Measurements from ENCODE around the gene TUBA1B.
A peak's percentile ranks its signal among the peaks of the same experiment; 100 is the strongest.

Gene TUBA1B

DNA sequence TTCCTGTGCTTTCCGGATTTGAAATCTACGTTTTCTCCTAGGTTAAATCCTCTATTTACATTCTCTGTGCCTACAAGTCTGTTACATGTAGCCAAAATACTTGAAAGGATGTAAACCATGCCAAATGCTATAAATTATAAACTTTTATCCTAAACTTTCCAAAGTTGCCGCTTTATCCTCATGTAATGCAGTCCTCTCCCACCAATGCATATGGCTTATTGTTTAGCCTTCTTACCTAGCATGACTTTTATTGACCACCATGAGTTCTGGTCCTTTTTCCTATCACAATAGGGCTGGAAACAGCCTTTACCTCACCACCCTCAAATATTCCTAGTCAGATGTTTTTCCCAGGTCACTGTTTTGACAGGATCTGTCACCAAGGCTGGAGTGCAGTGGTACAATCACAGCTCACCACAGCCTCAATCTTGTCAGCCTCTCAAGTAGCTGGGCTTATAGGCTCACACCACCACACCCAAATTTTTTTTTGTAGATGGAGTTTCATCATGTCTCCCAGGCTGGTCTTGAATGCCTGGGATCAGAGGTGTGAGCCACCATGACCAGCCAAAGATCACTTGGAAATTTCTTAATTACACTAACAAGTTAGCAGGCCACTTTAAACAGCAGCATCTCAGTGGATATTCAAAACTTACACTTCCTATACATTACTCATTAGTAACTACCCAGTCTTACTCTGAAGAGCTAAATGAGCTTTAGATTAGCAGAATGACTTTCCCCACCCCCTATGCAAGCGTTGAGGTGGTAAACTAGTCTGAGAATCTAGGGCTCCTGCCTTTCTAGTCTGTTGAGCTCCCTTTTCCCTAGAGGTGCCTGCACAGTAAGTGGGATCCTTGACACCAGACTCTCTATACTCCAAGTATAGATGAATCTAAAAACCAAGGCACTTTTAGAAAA, 4.1 kb downstream of the TUBA1B start:
- no peak for FAIRE-seq

- FAIRE-seq, result no peak
Observed at GRCh38 chr12:49121047-49121696, 10.0 kb downstream of the TUBA1B start.

DNA sequence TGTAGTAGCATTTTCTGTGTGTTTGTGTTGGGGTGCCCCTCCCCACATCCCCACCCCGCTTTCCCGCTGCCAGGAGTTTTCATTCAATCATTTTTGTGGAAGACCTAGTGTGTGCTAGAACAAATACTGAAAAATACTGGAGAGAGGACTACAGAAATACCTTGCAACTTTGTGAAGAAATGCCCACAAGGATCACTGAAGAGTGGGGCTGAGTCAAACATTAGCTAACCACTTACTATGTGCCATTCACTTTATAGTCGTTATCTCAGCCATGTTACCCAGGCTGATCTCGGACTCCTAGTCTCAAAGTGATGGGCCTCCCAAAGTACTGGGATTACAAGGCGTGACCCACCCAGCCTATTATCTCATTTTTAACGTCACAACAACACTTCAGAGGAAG, 20.0 kb downstream of the TUBA1B start:
- no peak for FAIRE-seq

GRCh38 chr12:49110464-49111155, 20.6 kb downstream of the TUBA1B start, which contains the start of gene LMBR1L:
TSS of gene LMBR1L (minus strand) at chr12:49110847. CDS start at chr12:49110555, 292 bp downstream.
- FAIRE-seq, result peak; percentile 98

DNA sequence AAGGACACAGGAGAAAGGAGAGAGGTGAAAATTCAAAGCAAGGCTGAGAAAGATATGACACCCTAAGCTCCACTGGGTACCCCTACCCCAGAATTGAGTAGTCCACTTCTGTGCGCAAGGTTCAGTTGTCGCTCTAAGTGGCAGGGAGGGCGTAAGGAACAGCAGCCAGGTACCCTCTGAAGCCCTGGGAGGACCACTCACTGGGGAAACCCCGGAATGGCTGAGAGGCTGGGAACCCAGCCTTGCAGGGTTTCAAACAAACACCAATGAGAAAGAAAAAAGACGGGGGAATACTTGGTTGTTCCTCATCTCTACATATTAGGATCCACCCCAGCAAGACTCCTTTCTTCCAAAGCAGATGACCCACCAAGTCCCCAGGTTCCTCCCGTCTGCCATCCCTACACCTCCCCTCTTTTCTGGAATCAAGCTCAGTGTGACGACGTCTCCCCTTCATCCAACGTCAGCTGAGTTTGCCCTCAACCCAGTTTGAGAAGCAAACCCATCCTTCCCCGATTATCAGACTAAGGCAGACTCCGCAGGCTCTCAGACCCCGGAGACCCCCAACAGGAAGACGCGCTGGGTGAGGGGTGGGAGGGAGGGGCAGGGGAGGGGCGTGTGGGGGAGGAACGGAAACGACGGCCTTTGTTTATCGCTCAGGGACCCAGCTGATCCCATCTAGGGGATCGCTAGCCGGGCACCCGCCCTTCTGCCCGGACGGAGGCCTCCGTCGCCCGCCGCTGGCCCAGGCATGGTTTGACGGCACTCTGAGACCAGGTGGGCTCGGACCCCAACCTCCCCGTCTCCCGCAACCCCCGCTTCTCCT, 21.3 kb downstream of the TUBA1B start:
- FAIRE-seq, result no peak

DNA sequence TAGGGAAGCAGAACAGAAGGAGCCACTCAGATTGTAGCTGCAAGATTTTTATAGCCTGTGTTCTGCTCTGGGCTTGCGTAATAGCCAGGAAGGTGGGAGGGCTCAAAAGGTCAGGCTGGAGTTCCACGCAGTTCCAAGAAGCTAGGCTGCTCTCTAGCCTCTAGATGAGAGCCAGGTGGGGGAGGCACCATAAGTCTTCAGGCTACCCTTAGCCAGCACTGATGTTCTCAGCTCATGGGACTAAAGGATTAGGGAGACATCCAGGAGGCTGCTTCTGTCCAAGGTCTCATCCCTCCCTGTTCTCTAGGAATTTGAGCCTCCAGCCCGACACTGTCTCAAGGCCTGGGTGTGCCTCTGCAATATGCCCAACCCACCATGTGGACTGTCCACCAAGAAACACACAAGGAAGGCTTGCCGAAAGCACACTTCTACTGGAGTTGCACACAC, 22.2 kb downstream of the TUBA1B start:
- FAIRE-seq, result no peak

DNA sequence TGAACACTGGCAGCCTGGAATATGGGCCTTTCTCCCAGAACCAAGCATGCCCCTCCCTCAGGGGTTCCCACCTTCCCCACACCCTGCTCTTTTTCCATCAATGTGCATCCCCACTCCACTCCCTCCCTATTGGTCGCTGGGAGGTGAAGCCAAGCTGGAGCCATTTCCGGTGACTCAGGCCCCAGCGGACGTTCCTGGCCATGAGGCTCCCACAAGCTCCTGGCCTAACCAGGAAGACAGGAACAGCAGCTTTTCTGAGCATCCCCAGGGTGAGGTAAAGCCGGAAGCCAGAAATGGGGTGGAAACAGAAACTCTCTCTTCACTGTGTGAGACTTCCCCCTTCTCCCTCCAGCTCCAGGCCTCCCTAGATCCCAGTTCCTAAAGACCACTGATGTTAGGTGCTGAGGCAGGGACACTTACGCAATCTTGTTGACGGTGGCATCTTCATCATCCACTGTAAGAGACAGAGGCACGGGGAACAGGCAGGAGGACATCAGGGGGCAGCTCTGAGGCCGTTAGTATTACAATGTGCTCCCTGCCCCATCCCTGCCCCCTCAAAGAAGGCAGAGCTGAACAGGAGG, 25.6 kb downstream of the TUBA1B start:
- FAIRE-seq, result no peak

DNA sequence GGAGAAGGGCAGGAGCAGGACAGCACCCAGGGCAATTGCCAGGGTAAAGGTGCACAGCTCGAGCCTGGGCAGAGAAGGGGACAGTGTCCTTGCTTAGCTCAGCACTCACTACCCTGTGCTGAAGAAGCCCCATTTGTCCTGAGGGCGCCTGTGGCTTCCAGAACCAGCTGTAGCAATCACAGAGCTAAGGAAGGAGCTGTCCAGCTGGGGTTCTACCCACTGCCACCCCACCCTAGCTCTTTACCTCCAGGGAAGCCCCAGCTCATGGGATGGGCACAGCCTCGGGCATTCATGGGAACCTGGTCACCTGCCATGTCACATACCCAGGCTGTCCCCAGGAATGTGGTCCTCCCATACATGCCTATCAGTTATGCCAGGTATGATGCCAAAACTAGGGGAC, 26.4 kb downstream of the TUBA1B start:
- FAIRE-seq, result no peak

GRCh38 chr12:49100380-49100779, 30.8 kb downstream of the TUBA1B start:
- FAIRE-seq, result no peak

DNA sequence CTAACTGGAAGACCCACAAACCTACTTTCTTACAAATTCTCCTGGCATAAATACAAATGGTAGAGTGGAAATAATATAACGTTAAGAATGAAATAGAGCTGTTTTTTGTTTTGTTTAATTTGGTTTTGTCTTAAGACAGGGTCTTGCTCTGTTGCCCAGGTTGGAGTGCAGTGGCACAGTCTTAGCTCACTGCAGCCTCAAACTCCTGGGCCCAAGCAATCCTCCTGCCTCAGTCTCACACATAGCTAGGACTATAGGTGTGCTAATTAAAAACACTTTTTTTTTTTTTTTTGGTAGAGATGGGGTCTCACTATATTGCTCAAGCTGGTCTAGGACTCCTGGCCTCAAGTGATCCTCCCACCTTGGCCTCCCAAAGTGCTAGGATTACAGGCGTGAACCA, 32.5 kb downstream of the TUBA1B start:
- no peak for FAIRE-seq

DNA sequence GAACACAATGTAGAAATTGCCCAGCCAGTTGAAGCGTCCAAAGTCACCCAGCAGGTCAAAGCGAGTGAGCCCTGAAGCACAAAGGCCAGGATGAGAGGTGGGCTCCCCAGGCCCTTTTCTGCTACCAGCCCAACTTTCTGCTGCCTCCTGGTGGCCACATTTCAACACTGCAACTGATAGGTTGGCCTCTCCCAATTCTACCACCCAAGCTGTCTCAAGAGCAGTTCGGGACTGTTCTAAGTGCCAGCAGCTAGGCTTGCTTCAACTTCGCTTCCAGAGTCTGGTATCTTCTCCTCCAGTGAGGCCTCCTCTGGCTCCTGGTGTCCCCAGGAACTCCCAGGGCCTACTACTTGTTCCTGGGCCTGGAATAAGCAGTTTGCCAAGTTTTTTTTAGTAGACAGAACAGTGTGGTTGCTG, 33.2 kb downstream of the TUBA1B start:
- FAIRE-seq, result no peak

GRCh38 chr12:49097381-49097780, 33.8 kb downstream of the TUBA1B start:
- no peak for FAIRE-seq

DNA sequence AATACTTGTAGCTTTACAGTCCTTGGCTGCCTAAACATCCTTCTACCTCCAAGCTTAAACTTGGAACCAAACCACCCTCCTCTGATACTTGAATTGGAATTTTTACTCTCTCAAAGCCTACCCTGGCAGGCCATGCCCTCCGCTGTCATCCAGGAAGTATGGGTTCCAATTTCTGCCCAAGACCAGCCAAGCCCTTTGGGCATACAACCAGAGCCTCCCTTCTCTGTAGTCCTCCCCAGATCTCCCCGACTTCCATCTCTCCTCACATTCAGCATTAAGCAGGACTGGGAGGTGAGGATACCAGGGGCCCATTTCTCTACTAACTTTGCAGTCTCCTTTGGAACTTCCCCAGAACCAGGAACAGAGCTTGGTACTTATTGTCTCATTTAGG, 36.2 kb downstream of the TUBA1B start:
- FAIRE-seq, result no peak

DNA sequence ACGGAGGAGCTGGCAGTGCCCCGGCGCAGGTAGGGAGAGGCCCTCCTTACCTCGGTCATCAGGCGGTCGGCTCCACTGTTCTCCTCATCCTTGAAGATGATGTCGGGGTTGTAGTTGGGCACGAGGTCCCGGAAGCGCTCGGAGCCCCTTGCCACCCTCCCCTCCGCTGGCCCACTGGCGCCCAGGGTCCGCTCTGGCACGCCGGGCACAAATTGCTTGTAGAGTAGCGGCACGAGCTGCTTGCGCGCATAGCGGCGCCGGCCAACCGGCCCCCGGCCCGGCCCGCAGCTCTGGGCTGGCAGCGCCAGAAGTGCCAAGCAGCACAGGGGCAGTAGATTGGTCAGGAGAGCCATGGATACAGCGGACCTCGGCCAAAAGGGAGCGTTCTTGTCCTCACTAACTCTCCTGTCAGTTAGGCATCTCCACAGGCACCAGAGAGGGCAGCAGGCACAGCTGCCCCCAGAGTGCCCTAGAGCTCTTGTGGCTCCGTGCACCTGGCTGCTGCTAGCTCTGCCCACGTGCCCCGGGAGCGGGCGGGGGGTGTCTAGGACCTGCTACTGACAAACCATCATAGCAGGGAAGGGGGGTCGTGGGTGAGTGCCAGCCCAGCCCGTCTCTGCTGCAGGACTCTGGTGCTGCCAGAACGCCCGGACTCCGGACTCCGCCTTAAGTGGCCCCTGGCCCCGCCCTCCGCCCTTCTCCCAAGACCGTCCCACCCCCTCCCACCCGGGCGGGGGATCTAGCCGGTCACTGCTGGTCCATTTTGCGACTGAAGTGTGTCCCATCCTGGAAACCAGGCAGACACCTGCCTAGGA, 36.8 kb downstream of the TUBA1B start, which contains the start of gene DHH:
Gene DHH (minus strand): TSS at position 642 of the 815 bp plus-strand sequence. CDS start 289 bp downstream, at position 353.
- FAIRE-seq, result no peak

- FAIRE-seq, result no peak
Observed at GRCh38 chr12:49093792-49094159, 37.4 kb downstream of the TUBA1B start.

- FAIRE-seq, result no peak
Observed at GRCh38 chr12:49092816-49093406, 38.3 kb downstream of the TUBA1B start.

DNA sequence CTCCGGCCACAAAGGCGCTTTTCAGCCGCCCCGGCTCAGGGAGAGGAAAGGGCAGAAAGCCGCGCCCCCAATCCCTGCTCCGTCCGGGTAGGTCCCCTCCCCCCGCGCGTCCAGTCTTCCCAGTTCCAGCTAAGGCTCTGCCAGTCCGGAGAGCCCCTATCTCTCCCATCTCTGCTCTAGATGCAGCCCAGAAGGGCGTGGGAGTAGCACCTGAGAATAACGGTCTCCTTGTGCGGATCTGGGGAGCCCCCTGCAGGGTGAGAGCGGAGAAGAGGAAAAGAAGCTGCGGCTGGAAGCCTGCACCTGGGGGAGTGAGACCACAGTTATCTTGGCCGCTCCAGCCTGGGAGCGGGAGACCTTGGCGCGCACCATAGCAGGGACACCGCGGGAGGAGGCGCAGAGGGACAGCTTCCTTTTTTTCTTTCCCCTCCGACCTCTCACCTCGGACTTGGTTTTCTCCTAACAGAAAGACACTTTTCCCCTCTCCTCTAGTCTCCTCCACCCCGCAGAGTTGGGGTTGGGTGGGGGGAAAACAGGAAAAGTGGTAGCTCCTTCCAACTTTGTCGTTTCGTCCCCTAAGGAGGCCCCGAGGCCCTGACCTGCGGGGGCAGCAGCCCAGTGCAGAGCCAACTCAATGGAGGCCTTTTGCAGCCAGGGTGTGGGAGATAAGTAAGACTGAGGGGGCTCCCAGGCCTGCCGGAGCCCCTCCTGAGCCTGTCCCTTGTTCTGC, 38.9 kb downstream of the TUBA1B start:
- no peak for FAIRE-seq

- no peak for FAIRE-seq
Observed at GRCh38 chr12:49091836-49092085, 39.4 kb downstream of the TUBA1B start.

GRCh38 chr12:49091056-49091835, 39.9 kb downstream of the TUBA1B start:
- no peak for FAIRE-seq

Measured in endometrium (tissue), 2 donors.